Measurements from ENCODE around the gene RPL7A.

The RPL7A gene

DNA sequence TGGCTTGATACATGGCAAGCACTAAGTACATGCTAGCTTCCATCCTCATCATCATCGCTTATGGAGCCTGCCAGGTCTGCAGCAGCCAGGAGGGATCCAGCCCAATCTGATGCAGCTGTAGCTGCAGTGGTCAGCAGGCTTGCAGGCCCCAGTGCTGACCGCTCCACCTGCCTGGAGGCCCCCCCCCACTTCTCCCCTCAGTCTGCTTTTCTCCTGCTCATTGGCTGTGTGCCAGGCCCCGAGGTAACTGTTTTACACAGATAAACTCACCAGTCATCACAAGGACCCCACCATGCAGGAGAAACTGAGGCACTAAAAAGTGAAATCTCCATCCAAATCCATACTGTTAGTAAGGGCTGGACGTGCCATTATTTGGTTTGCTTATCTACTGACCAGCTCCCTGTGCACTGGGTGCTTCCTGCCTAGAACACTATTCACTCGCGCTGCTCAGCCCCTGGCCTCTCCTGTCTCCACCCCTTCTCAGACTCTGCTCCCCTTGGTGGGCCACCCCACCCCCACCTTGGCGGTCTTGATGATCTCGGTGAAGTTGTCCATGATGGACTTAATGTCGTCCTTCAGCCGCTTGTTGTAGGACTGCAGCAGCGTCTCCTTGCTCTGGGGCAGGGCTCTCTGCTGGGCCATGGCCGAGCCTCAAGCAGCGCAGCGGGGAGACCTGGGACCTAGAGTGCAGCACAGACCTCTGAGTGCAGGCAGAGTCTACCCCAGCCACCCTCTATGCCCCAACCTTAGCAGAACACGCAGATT lies 1.8 kb upstream of the RPL7A start:
- Histone ChIP-seq H3K27me3 (replicated peaks; ENCODE audit: control insufficient read depth, insufficient read depth, low read length) (no peaks in the 10 kb centered on the region), H3K36me3 (ENCODE audit: control insufficient read depth, insufficient read depth, low read length) (peaks cover 40% of the 10 kb centered on the region), H3K4me3 (replicated peaks; ENCODE audit: low read depth, low read length) (peak overlapping the region; percentile 99)
- TF ChIP-seq, protein P1, sequence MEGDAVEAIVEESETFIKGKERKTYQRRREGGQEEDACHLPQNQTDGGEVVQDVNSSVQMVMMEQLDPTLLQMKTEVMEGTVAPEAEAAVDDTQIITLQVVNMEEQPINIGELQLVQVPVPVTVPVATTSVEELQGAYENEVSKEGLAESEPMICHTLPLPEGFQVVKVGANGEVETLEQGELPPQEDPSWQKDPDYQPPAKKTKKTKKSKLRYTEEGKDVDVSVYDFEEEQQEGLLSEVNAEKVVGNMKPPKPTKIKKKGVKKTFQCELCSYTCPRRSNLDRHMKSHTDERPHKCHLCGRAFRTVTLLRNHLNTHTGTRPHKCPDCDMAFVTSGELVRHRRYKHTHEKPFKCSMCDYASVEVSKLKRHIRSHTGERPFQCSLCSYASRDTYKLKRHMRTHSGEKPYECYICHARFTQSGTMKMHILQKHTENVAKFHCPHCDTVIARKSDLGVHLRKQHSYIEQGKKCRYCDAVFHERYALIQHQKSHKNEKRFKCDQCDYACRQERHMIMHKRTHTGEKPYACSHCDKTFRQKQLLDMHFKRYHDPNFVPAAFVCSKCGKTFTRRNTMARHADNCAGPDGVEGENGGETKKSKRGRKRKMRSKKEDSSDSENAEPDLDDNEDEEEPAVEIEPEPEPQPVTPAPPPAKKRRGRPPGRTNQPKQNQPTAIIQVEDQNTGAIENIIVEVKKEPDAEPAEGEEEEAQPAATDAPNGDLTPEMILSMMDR (IDR thresholded peaks at IDR 0.05; ENCODE audit: insufficient read depth, low read length, poor library complexity, severe bottlenecking) = no peak
- no peak for DNase-seq (ENCODE audit: extremely low read depth, insufficient read length)

DNA sequence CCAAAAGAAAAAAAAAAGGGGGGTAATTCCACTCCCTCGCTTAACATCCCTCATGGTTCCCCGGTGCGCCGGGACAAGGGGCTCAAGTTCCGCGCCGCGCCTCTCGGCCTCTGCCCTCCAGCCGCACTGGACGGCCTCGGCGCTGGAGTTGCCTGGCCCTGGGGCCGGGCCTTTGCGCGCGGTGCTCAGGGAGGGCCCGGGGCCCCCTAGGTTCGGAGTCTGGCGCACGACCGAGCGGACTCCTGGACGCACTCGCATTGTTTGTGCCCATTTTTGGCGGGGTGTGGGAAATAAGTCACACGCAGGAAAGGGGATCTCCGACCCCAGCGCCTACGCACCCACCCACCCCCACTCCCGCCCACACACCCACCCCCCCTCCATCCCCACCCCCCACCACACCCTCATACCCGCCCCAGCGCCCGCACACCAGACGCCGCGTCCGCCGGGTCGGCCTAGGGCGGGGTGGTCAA lies 468 bp upstream of the RPL7A start:
- DNase-seq (ENCODE audit: extremely low read depth, insufficient read length) = peak; percentile 74
- no peaks in the 10 kb centered on the region for H3K27me3 ChIP-seq (replicated peaks; ENCODE audit: control insufficient read depth, insufficient read depth, low read length)
- peak overlapping the region; percentile 99 for H3K4me3 ChIP-seq (replicated peaks; ENCODE audit: low read depth, low read length)
- TF ChIP-seq, protein P1 (IDR thresholded peaks at IDR 0.05; ENCODE audit: insufficient read depth, low read length, poor library complexity, severe bottlenecking) = no peak
- H3K36me3 ChIP-seq (ENCODE audit: control insufficient read depth, insufficient read depth, low read length) = peaks cover 43% of the 10 kb centered on the region

DNA sequence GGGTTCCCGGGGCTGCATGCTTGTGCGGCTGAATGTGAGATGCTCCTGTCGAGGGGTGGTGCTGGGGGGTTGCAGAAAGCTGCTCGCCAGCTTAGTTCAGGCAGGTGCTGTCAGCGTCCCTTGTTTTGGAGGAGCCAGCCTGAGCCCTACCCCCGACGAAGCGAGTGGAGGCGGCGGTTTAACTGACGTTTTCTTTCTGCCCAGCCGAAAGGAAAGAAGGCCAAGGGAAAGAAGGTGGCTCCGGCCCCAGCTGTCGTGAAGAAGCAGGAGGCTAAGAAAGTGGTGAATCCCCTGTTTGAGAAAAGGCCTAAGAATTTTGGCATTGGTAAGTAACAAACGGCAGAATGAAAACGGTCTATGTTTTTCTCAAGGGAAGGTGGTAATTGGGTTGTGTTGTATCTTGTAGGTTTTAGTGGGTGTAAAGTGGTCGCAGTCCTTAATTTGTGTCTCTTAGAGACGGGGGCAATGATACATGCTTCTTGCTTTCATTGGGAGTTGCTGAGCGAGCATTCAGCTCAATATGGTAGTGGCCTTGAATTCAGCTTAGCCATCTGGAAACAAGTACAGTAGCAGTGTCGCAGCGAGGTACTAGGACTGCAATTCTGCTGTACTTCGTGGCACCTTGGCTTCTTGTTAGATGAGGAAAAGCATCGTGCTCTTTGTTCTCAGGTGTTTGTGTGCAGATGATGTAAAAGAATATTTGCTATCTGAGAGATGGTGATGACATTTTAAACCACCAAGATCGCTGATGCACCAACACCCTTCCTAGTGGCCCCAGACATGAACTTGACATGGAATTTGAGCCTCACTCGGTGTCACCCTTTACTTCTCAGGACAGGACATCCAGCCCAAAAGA lies 928 bp downstream of the RPL7A start:
- no peak for DNase-seq (ENCODE audit: extremely low read depth, insufficient read length)
- TF ChIP-seq, protein P1 (IDR thresholded peaks at IDR 0.05; ENCODE audit: insufficient read depth, low read length, poor library complexity, severe bottlenecking) = no peak
- Histone ChIP-seq H3K4me3 (replicated peaks; ENCODE audit: low read depth, low read length) (peak overlapping the region; percentile 99), H3K27me3 (replicated peaks; ENCODE audit: control insufficient read depth, insufficient read depth, low read length) (no peaks in the 10 kb centered on the region), H3K36me3 (ENCODE audit: control insufficient read depth, insufficient read depth, low read length) (peaks cover 38% of the 10 kb centered on the region)

DNA sequence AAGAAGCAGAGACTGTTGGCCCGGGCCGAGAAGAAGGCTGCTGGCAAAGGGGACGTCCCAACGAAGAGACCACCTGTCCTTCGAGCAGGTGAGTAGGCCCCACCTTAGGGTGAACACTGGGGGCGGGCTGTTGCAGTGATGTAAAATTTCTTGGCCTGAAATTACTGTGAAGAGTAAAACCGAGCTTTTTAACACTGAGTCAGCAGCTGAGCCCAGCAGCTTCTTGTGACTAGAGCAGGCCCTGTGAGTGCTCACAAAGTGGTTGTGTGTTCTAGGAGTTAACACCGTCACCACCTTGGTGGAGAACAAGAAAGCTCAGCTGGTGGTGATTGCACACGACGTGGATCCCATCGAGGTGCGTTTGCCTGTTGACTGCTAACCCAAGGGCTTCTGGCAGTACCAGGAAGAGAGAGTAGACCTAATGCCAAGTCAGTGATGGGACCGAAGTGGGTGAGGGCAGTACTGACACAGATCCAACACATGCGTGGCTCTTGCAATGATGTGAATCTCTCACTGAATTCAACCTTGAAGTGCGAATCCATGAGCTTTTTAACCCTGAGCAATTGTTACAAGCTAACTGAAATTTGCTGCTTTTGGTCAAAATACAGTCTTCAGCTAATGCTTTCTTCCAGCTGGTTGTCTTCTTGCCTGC lies 2.1 kb downstream of the RPL7A start:
- Histone ChIP-seq H3K4me3 (replicated peaks; ENCODE audit: low read depth, low read length) (peak overlapping the region; percentile 99), H3K36me3 (ENCODE audit: control insufficient read depth, insufficient read depth, low read length) (peaks cover 31% of the 10 kb centered on the region), H3K27me3 (replicated peaks; ENCODE audit: control insufficient read depth, insufficient read depth, low read length) (no peaks in the 10 kb centered on the region)
- DNase-seq (ENCODE audit: extremely low read depth, insufficient read length) = no peak
- TF ChIP-seq, protein P1 (IDR thresholded peaks at IDR 0.05; ENCODE audit: insufficient read depth, low read length, poor library complexity, severe bottlenecking) = no peak

DNA sequence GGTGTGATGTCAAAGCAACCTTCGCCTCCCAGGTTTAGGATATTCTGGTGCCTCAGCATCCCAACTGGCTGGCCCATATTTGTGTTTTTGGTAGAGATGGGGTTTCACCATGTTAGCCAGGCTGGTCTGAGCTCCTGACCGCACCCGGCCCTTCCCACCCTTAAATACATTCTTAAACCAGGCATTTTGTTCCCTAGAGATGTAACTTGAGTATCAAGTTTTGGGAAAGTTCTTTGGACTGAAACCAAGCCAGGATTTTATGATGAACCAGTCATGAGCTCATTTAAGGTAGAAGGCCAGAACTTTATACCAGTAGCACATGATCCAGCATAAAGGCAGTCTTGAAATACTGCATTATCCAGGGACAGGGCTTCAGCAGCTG lies 3.5 kb downstream of the RPL7A start:
- TF ChIP-seq, protein P1 (IDR thresholded peaks at IDR 0.05; ENCODE audit: insufficient read depth, low read length, poor library complexity, severe bottlenecking) = no peak
- DNase-seq (ENCODE audit: extremely low read depth, insufficient read length) = no peak
- H3K27me3 ChIP-seq (replicated peaks; ENCODE audit: control insufficient read depth, insufficient read depth, low read length) = no peaks in the 10 kb centered on the region
- no peak overlapping the region for H3K4me3 ChIP-seq (replicated peaks; ENCODE audit: low read depth, low read length)
- H3K36me3 ChIP-seq (ENCODE audit: control insufficient read depth, insufficient read depth, low read length) = peaks cover 30% of the 10 kb centered on the region
